Gastrocnemius medialis (tissue), 4 donors: ENCODE data around the gene SP6.

Source experiments
- POLR2A ChIP-seq, 2 donors: fragments of 450-650 bp; IDR thresholded peaks; one replicate each; pipeline ENCODE4 v1.6.1; 2017; ENCODE audit warnings: antibody characterized with exemption in 2 of 2, mild to moderate bottlenecking in 2 of 2, moderate library complexity in 2 of 2
- TF ChIP-seq, protein P1 (sequence below), 5 experiments: fragments of 450-650 bp in 3 of 5; fragments of 200-600 bp in 2 of 5; sonication (generic) in 2 of 5; IDR thresholded peaks in 4 of 5; conservative IDR thresholded peaks in 1 of 5; 1 replicate in 4 of 5; 2 replicates in 1 of 5; pipeline ENCODE4 v1.5.1; 2016 to 2019; ENCODE audit warnings: antibody characterized with exemption in 5 of 5, mild to moderate bottlenecking in 3 of 5, moderate library complexity in 3 of 5

DNA sequence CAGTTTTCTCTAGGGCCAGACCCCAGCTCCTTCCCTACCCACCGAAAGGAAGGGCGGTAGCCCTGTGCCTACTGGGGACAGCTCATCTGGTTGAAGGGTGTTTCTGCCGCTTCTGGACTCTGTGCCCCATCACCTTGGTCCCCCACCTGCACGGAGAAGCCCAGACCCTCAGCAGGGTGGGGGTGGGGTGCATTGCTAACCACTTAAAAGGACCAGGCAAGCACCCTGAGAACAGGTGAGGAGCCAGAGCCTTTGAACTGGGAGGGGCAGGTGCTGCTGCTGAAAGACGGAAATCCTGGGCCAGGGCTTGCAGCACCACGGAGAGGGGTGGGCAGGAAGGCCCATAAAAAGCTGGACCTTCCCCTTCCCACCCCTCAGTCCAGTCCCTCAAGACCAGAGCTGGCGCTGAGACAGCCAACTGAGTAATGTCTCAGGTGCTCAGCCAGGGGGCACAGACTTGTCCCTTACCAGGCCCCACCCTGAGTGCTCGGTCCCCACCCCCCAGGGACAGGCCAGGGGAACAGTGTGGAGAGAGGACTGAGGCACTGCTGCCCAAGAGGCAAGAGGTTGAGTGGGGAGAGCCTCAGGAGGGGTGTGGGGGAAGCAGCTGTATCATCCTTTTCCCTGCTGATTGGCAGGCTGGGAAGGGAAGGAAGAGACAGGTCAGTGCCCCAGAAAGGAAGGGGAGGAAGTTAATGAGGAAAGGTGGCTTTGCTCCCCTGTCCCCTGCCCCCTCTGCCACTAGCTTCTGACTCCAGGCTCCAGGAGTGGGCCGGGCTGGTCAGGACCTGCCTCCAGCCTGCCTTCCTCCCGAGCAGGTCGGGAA lies 34.2 kb upstream of the SP6 start:
- TF ChIP-seq, protein P1, sequence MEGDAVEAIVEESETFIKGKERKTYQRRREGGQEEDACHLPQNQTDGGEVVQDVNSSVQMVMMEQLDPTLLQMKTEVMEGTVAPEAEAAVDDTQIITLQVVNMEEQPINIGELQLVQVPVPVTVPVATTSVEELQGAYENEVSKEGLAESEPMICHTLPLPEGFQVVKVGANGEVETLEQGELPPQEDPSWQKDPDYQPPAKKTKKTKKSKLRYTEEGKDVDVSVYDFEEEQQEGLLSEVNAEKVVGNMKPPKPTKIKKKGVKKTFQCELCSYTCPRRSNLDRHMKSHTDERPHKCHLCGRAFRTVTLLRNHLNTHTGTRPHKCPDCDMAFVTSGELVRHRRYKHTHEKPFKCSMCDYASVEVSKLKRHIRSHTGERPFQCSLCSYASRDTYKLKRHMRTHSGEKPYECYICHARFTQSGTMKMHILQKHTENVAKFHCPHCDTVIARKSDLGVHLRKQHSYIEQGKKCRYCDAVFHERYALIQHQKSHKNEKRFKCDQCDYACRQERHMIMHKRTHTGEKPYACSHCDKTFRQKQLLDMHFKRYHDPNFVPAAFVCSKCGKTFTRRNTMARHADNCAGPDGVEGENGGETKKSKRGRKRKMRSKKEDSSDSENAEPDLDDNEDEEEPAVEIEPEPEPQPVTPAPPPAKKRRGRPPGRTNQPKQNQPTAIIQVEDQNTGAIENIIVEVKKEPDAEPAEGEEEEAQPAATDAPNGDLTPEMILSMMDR (IDR thresholded peaks at IDR 0.05 in 4 of 5, conservative IDR thresholded peaks at IDR 0.05 in 1 of 5), result no peak
- no peak for TF ChIP-seq POLR2A (IDR thresholded peaks at IDR 0.05)
